Chondrocyte (in vitro differentiated cells): ENCODE measurements around the gene SDCBP2. TPM values are rescaled to one million over a fixed set of nuclear protein-coding genes. Genes with fewer than 3 reads are reported as not detected.

Source experiments
- DNase-seq: peaks from one replicate; pipeline ENCODE4 v3.0.0; 2021; ENCODE audit warnings: mixed read lengths, low spot score
- H3K27ac Mint-ChIP-seq: one replicate; pipeline ENCODE4 v1.8.0; 2021; ENCODE audit warnings: mild to moderate bottlenecking, moderate library complexity, mixed read lengths; ENCODE audit not compliant: unreplicated experiment
- H3K27me3 Mint-ChIP-seq: 2 replicates; pipeline ENCODE4 v1.8.0; 2021; ENCODE audit warnings: low read depth, mixed read lengths
- H3K36me3 Mint-ChIP-seq: 2 replicates; pipeline ENCODE4 v1.8.0; 2021; ENCODE audit warnings: low read depth, mixed read lengths
- H3K4me1 Mint-ChIP-seq: 2 replicates; pipeline ENCODE4 v1.8.0; 2021; ENCODE audit warnings: low read depth, mild to moderate bottlenecking, mixed read lengths
- H3K4me3 Mint-ChIP-seq: one replicate; pipeline ENCODE4 v1.8.0; 2021; ENCODE audit warnings: mild to moderate bottlenecking, moderate library complexity, mixed read lengths; ENCODE audit not compliant: unreplicated experiment
- H3K9me3 Mint-ChIP-seq: 2 replicates; pipeline ENCODE4 v1.8.0; 2021; ENCODE audit warnings: low read depth, mixed read lengths
- total RNA-seq: library from RNA; stranded (reverse); gene quantifications from 3 replicates; pipeline ENCODE4 v1.2.1, GENCODE V29; 2021
- TF ChIP-seq, protein P1 (sequence below): fragments of 200-600 bp; sonication (generic); IDR thresholded peaks from 2 replicates; pipeline ENCODE4 v1.5.0; 2021; ENCODE audit warnings: antibody characterized with exemption, mild to moderate bottlenecking, moderate library complexity

Gene SDCBP2
- total RNA-seq, 1 donor from 2014 or later, result 2.3 TPM

GRCh38 chr20:1367479-1367878 lies 38.5 kb upstream of the SDCBP2 start:
- no peak overlapping the region for H3K4me3 Mint-ChIP-seq
- no peak overlapping the region for H3K27ac Mint-ChIP-seq
- TF ChIP-seq, protein P1, sequence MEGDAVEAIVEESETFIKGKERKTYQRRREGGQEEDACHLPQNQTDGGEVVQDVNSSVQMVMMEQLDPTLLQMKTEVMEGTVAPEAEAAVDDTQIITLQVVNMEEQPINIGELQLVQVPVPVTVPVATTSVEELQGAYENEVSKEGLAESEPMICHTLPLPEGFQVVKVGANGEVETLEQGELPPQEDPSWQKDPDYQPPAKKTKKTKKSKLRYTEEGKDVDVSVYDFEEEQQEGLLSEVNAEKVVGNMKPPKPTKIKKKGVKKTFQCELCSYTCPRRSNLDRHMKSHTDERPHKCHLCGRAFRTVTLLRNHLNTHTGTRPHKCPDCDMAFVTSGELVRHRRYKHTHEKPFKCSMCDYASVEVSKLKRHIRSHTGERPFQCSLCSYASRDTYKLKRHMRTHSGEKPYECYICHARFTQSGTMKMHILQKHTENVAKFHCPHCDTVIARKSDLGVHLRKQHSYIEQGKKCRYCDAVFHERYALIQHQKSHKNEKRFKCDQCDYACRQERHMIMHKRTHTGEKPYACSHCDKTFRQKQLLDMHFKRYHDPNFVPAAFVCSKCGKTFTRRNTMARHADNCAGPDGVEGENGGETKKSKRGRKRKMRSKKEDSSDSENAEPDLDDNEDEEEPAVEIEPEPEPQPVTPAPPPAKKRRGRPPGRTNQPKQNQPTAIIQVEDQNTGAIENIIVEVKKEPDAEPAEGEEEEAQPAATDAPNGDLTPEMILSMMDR, result no peak
- no peak for DNase-seq
- H3K9me3 Mint-ChIP-seq, result peaks cover 3% of the 10 kb centered on the region
- H3K27me3 Mint-ChIP-seq, result no peaks in the 10 kb centered on the region
- peaks cover 8% of the 10 kb centered on the region for H3K36me3 Mint-ChIP-seq
- peaks cover 42% of the 10 kb centered on the region for H3K4me1 Mint-ChIP-seq

GRCh38 chr20:1364106-1364505 lies 35.2 kb upstream of the SDCBP2 start:
- Mint-ChIP-seq H3K27ac (no peak overlapping the region), H3K4me1 (peaks cover 16% of the 10 kb centered on the region), H3K36me3 (peaks cover 20% of the 10 kb centered on the region), H3K27me3 (no peaks in the 10 kb centered on the region), H3K9me3 (peaks cover 3% of the 10 kb centered on the region), H3K4me3 (no peak overlapping the region)
- DNase-seq, result no peak
- TF ChIP-seq, protein P1, result no peak

DNA sequence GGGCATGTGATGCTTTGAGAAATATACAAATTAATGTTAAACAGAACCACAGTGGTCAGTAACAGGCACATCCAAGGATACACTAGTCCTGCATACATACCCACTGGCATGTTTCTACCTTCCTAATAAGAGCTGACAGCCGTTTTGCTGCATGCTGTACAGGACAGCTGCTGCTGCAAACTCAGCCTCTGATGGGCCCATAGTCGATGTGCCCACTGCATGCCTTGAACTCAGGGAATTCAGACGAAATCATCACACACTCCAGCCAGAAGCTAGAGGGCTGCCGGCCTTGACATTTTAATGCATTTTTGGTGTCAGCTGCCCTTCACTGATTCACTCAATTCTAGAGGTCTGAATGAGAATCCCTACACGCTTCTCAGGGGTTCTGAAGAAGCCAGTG lies 34.6 kb upstream of the SDCBP2 start:
- Mint-ChIP-seq H3K4me1 (peaks cover 10% of the 10 kb centered on the region), H3K27me3 (no peaks in the 10 kb centered on the region), H3K9me3 (peaks cover 3% of the 10 kb centered on the region), H3K4me3 (no peak overlapping the region), H3K36me3 (peaks cover 20% of the 10 kb centered on the region), H3K27ac (no peak overlapping the region)
- TF ChIP-seq, protein P1, result no peak
- DNase-seq, result no peak

GRCh38 chr20:1362484-1362883 lies 33.5 kb upstream of the SDCBP2 start:
- H3K4me3 Mint-ChIP-seq, result no peak overlapping the region
- no peaks in the 10 kb centered on the region for H3K4me1 Mint-ChIP-seq
- peaks cover 2% of the 10 kb centered on the region for H3K9me3 Mint-ChIP-seq
- TF ChIP-seq, protein P1, result no peak
- no peak overlapping the region for H3K27ac Mint-ChIP-seq
- H3K36me3 Mint-ChIP-seq, result peaks cover 20% of the 10 kb centered on the region
- H3K27me3 Mint-ChIP-seq, result no peaks in the 10 kb centered on the region
- no peak for DNase-seq

- H3K9me3 Mint-ChIP-seq, result no peaks in the 10 kb centered on the region
- no peak overlapping the region for H3K27ac Mint-ChIP-seq
- H3K4me3 Mint-ChIP-seq, result no peak overlapping the region
- H3K27me3 Mint-ChIP-seq, result no peaks in the 10 kb centered on the region
- DNase-seq, result no peak
- no peaks in the 10 kb centered on the region for H3K4me1 Mint-ChIP-seq
- peaks cover 25% of the 10 kb centered on the region for H3K36me3 Mint-ChIP-seq
- TF ChIP-seq, protein P1, result no peak
Measured at GRCh38 chr20:1360094-1360846, 31.3 kb upstream of the SDCBP2 start.
